MG63 (cell line): ENCODE measurements around the gene RAF1. TPM values are rescaled to one million over a fixed set of nuclear protein-coding genes. Genes with fewer than 3 reads are reported as not detected.
A peak's percentile ranks its signal among the peaks of the same experiment; 100 is the strongest.
"Not testable (repeated sequence)": the region's sequence is repeated elsewhere in the genome, so short reads cannot be mapped to it uniquely, and the experiment has no call there.

ENCODE experiments used
- DNase-seq: peaks from one replicate; pipeline ENCODE4 v3.0.0-alpha.2; 2020
- H3K27me3 ChIP-seq: fragments of 250-450 bp; sonication (Bioruptor Pico); 2 replicates; pipeline ENCODE4 v1.5.1; 2020; ENCODE audit warnings: mild to moderate bottlenecking, moderate library complexity
- H3K36me3 ChIP-seq: fragments of 250-450 bp; sonication (Bioruptor Pico); 2 replicates; pipeline ENCODE4 v1.5.1; 2020; ENCODE audit warnings: mild to moderate bottlenecking, moderate library complexity
- H3K4me3 ChIP-seq: fragments of 250-450 bp; sonication (Bioruptor Pico); 2 replicates; pipeline ENCODE4 v1.5.1; 2020; ENCODE audit warnings: mild to moderate bottlenecking, moderate library complexity
- H3K9me3 ChIP-seq: fragments of 250-450 bp; sonication (Bioruptor Pico); 2 replicates; pipeline ENCODE4 v1.5.1; 2020; ENCODE audit warnings: mild to moderate bottlenecking, moderate library complexity
- total RNA-seq: library from RNA; depleted of rRNA; stranded (reverse); fragments of >200 nt; shearing (Covaris generic); gene quantifications from 2 replicates; pipeline ENCODE4 v1.2.3, GENCODE V29; 2014; ENCODE audit warnings: low replicate concordance

Gene RAF1
- total RNA-seq, 1 experiment from 2014 or later, result 62.0 TPM

DNA sequence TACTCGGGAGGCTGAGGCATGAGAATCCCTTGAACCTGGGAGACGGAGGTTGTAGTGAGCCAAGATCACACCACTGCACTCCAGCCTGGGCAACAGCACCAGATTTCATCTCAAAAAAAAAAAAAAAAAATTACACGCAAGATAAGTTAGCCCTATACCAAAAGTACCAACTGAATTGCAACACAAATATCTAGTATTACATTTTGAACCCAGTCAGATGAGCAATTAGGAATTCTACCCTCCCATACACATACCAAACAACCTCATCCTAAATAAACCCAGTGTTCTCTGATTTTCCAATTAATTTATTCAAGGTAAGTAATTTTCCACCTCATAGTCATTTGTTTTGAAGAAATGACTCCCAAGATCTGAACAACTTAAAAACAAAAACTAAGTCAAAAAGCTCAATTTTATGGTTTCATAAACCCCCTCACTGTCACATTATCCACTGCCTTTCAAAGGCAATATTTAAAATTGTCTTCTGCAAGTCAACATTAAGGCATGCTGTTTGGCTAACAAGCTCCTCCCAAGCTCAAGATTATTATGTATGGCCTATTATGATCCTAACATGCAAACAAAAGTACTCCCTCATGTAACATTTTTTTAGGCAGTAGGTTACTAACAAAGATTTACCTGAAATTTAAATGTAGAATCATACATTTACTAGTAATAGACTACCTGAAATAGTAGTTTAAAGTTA, 4.5 kb downstream of the RAF1 start:
- DNase-seq, result no peak
- Histone ChIP-seq H3K27me3 (no peaks in the 10 kb centered on the region), H3K9me3 (no peaks in the 10 kb centered on the region), H3K36me3 (no peaks in the 10 kb centered on the region; the same call in 1 of the 2 replicates), H3K4me3 (no peak overlapping the region)

GRCh38 chr3:12658593-12659058, 5.3 kb downstream of the RAF1 start:
- H3K4me3 ChIP-seq, result 0 out of 2 replicates have a peak overlapping the region, but pooled peaks have one; percentile 1
- no peaks in the 10 kb centered on the region for H3K27me3 ChIP-seq
- DNase-seq, result no peak
- H3K9me3 ChIP-seq, result no peaks in the 10 kb centered on the region
- no peaks in the 10 kb centered on the region; the same call in 1 of the 2 replicates for H3K36me3 ChIP-seq

DNA sequence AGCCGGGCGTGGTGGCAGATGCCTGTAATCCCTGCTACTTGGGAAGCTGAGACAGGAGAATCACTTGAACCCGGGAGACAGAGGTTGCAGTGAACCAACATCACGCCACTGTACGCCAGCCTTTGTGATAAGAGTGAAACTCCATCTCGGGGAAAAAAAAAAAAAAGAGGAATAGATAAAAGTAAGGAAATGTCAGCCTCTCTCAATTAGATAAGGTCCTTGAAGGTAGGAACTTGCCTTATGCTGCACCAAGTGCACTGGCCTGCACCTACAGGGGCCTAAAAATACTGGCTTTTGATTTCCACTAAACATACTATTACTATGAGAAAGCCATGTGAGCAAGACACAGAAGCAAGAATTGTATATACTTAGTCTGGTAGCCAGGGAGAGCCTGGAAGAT, 7.1 kb downstream of the RAF1 start:
- Histone ChIP-seq H3K9me3 (no peaks in the 10 kb centered on the region), H3K4me3 (no peak overlapping the region), H3K36me3 (no peaks in the 10 kb centered on the region; the same call in 1 of the 2 replicates), H3K27me3 (no peaks in the 10 kb centered on the region)
- DNase-seq, result no peak

DNA sequence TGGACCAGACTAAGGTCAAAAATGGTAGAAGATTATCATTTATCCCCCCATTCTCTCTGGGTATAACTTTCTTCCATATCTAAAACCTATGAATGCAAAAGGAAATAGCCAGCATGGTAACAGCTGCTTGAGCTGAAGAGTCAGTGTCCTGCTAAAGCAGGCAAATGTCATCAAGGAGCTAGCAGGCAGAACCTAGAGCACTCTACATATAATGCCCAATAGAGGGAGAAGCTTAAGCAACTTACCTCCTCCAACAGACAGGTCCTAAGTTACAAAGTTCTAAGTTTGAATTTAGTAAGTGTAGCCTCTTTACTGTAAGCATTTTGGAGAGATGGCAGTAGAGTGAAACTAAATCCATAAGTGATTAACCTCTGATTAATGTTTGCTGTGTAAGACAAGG, 7.7 kb downstream of the RAF1 start:
- Histone ChIP-seq H3K9me3 (no peaks in the 10 kb centered on the region), H3K27me3 (no peaks in the 10 kb centered on the region), H3K36me3 (no peaks in the 10 kb centered on the region; the same call in 1 of the 2 replicates), H3K4me3 (no peak overlapping the region)
- DNase-seq, result no peak

DNA sequence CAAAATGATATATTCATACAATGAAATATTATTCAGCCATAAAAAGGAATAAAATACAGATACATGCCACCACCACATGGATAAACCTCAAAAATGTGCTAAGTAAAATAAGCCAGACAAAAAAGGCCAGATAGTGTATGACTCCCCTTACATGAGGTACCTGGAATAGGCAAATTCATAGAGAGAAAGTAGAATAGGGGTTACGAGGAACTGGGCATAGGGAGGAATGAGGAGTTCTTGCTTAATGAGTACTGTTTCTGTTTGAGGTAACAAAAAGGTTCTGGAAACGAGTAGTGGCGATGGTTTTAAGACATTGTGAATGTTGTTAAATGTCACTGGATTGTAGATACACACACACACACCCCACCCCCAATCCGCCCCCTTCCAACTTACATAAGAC, 8.2 kb downstream of the RAF1 start:
- Histone ChIP-seq H3K27me3 (no peaks in the 10 kb centered on the region), H3K9me3 (no peaks in the 10 kb centered on the region), H3K36me3 (no peaks in the 10 kb centered on the region)

GRCh38 chr3:12653747-12654146, 10.2 kb downstream of the RAF1 start:
- no peak for DNase-seq
- H3K9me3 ChIP-seq, result no peaks in the 10 kb centered on the region
- no peak overlapping the region for H3K4me3 ChIP-seq
- no peaks in the 10 kb centered on the region for H3K36me3 ChIP-seq
- H3K27me3 ChIP-seq, result no peaks in the 10 kb centered on the region

More for the DNA sequence above, 8.2 kb downstream of the RAF1 start:
- no peak for DNase-seq
- H3K4me3 ChIP-seq, result no peak overlapping the region

GRCh38 chr3:12648384-12648959, 15.4 kb downstream of the RAF1 start:
- no peaks in the 10 kb centered on the region for H3K9me3 ChIP-seq
- H3K4me3 ChIP-seq, result no peak overlapping the region
- DNase-seq, result no peak
- H3K36me3 ChIP-seq, result no peaks in the 10 kb centered on the region
- no peaks in the 10 kb centered on the region for H3K27me3 ChIP-seq

GRCh38 chr3:12644331-12644937, 19.5 kb downstream of the RAF1 start:
- peaks cover 2% of the 10 kb centered on the region; the same call in 1 of the 2 replicates for H3K9me3 ChIP-seq
- H3K36me3 ChIP-seq, result no peaks in the 10 kb centered on the region; the same call in 1 of the 2 replicates
- H3K27me3 ChIP-seq, result no peaks in the 10 kb centered on the region
- no peak overlapping the region for H3K4me3 ChIP-seq
- no peak for DNase-seq

DNA sequence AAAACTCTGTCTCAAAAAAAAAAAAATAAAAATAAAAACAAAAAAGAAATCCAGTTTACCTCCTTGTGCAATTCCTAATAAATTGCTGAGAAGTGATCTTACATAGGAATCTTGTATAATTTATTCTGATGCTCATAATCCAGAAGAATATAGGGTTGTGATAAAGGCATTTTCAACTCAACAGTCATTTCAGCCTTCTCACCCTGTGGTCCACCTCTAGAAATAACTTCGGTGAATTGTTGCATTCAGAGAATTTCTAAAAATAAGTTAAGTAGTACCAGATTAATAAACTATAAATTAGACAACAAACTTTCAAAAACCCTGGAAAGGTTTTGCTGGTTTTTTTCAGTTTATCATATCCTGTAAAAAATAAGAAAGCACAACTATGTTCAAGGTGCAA, 20.2 kb downstream of the RAF1 start:
- peaks cover 2% of the 10 kb centered on the region; the same call in 1 of the 2 replicates for H3K9me3 ChIP-seq
- H3K36me3 ChIP-seq, result no peaks in the 10 kb centered on the region; the same call in 1 of the 2 replicates
- no peak overlapping the region for H3K4me3 ChIP-seq
- H3K27me3 ChIP-seq, result no peaks in the 10 kb centered on the region
- no peak for DNase-seq

DNA sequence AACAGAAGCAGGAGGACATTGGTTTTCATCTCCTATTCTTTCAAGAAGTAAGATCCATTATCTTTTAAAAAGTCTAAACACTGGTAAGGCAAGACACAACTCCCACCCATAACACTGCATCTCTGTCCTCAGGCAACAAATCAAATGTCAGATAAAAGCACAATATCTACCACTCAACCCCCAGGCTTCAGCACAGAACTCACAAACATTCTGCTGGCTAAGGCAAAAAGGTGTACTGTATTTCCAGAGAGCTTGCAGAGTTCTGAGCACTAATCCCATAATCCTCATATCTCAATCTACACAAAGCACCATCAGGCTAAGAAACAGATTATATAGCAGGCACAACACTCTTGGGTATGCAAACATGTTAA, 20.9 kb downstream of the RAF1 start:
- no peak overlapping the region for H3K4me3 ChIP-seq
- H3K27me3 ChIP-seq, result no peaks in the 10 kb centered on the region
- H3K9me3 ChIP-seq, result peaks cover 2% of the 10 kb centered on the region; the same call in 1 of the 2 replicates
- no peaks in the 10 kb centered on the region; the same call in 1 of the 2 replicates for H3K36me3 ChIP-seq
- DNase-seq, result no peak

DNA sequence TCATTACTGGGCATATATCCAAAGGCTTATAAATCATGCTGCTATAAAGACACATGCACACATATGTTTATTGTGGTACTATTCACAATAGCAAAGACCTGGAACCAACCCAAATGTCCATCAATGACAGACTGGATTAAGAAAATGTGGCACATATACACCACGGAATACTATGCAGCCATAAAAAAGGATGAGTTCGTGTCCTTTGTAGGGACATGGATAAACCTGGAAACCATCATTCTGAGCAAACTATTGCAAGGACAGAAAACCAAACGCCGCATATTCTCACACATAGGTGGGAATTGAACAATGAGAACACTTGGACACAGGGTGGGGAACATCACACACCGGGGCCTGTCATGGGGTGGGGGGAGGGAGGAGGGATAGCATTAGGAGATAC, 23.1 kb downstream of the RAF1 start:
- H3K9me3 ChIP-seq, DNase-seq, H3K36me3 ChIP-seq, H3K27me3 ChIP-seq, H3K4me3 ChIP-seq: not testable (repeated sequence)

DNA sequence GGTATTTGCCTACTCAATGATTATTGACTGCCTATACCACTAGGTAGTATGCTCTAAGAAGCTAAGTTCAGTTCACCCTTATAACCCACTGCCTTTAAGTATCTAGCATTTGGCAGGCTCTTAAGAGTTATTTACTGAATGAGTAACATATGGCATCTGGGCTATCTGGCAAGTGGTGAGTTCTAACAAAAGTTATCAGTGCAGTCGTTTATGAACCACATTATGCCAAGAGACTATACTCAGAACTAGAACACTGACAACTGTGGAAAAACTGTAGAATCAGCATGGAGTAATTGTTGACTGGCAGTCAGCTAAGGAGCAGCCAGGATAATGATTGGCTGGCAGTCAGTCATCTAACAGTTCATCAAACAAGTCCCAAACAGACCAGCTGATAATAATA, 25.8 kb downstream of the RAF1 start:
- Histone ChIP-seq H3K27me3 (no peaks in the 10 kb centered on the region), H3K36me3 (no peaks in the 10 kb centered on the region; the same call in 1 of the 2 replicates), H3K9me3 (peaks cover 2% of the 10 kb centered on the region; the same call in 1 of the 2 replicates), H3K4me3 (no peak overlapping the region)
- peak; percentile 39 for DNase-seq

- no peaks in the 10 kb centered on the region for H3K9me3 ChIP-seq
- no peak overlapping the region for H3K4me3 ChIP-seq
- H3K27me3 ChIP-seq, result no peaks in the 10 kb centered on the region
- no peak for DNase-seq
- H3K36me3 ChIP-seq, result no peaks in the 10 kb centered on the region
These were observed 30.8 kb downstream of the RAF1 start for GRCh38 chr3:12633108-12633507.

- DNase-seq, result no peak
- Histone ChIP-seq H3K4me3 (no peak overlapping the region), H3K36me3 (no peaks in the 10 kb centered on the region), H3K9me3 (no peaks in the 10 kb centered on the region), H3K27me3 (no peaks in the 10 kb centered on the region)
These were observed 31.4 kb downstream of the RAF1 start for GRCh38 chr3:12632523-12632922.

- H3K4me3 ChIP-seq, H3K36me3 ChIP-seq, H3K9me3 ChIP-seq, DNase-seq, H3K27me3 ChIP-seq: not testable (repeated sequence)
These were observed 33.1 kb downstream of the RAF1 start for GRCh38 chr3:12630843-12631242.

- Histone ChIP-seq H3K9me3 (no peaks in the 10 kb centered on the region), H3K36me3 (no peaks in the 10 kb centered on the region), H3K27me3 (no peaks in the 10 kb centered on the region), H3K4me3 (no peak overlapping the region)
- DNase-seq, result no peak
These were observed 33.6 kb downstream of the RAF1 start for GRCh38 chr3:12630292-12630691.

DNA sequence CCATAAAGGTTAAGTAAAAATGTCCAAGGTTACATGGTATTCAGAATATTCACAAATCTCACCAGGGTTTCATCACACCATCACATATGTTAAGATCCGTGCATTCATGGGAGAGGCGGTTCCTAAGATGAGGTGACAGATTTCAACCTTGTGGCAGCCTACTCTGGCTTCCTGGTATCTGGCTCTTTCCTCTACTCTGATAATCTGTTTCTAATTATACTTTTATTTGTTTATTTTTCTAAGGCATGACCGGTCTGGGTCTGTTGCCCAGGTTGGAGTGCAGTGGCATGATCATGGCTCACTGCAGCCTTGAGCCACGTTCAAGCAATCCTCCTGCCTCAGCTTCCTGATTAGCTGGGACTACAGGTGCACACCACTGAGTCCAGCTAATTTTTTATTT, 34.4 kb downstream of the RAF1 start:
- H3K36me3 ChIP-seq, result no peaks in the 10 kb centered on the region
- no peaks in the 10 kb centered on the region for H3K27me3 ChIP-seq
- H3K4me3 ChIP-seq, result no peak overlapping the region
- DNase-seq, result peak; percentile 38
- H3K9me3 ChIP-seq, result no peaks in the 10 kb centered on the region
